Measurements from ENCODE around the gene ATP6V0D1.

DNA sequence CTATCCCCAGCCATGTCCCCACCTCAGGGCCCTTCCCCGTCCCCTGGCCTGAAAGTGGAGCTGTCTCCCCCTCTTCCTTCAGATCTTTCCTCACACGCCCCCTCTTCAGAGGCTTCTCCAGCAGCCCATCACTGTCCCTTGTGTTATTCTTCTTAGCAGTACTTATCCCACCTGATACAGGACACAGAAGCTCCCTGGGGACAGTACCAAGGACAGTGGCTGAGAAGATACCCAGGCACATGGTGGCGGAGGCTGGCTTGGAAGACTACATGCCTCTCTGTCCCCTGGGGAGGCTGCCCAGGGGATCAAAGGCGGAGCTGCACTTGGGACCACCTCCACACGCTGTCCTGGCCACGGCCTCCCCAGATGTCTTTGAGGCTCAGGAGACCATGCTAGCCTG lies 26.1 kb downstream of the ATP6V0D1 start:
- TF ChIP-seq CTCF (IDR thresholded peaks at IDR 0.05) (no peak), EZH2 (IDR thresholded peaks at IDR 0.05; ENCODE audit: borderline replicate concordance, insufficient read depth, low read depth, low read length, poor library complexity, severe bottlenecking) (no peak)
